Lower lobe of right lung (tissue), 2 donors: ENCODE measurements around the gene WDR45. TPM values are rescaled to one million over a fixed set of nuclear protein-coding genes. Genes with fewer than 3 reads are reported as not detected.
A peak's percentile ranks its signal among the peaks of the same experiment; 100 is the strongest.

Experiments used
- ATAC-seq, 2 donors: fragments of 200-7000 bp; cut with Tn5 transposase; one replicate each; pipeline ENCODE4 v1.9.1; 2020 to 2022; ENCODE audit warnings: mild to moderate bottlenecking in 2 of 2, moderate library complexity in 2 of 2
- DNase-seq: peaks from one replicate; pipeline ENCODE4 v3.0.0-alpha.2; 2020
- H3K27ac ChIP-seq: fragments of 200-600 bp; one replicate; pipeline ENCODE4 v1.8.0; 2022
- H3K27me3 ChIP-seq: fragments of 200-600 bp; one replicate; pipeline ENCODE4 v1.8.0; 2022; ENCODE audit warnings: low read depth
- H3K36me3 ChIP-seq: fragments of 200-600 bp; one replicate; pipeline ENCODE4 v1.8.0; 2022; ENCODE audit warnings: mild to moderate bottlenecking
- H3K4me1 ChIP-seq: fragments of 200-600 bp; one replicate; pipeline ENCODE4 v1.8.0; 2022
- H3K4me3 ChIP-seq: fragments of 200-600 bp; one replicate; pipeline ENCODE4 v1.8.0; 2022; ENCODE audit warnings: mild to moderate bottlenecking
- H3K9me3 ChIP-seq: fragments of 200-600 bp; one replicate; pipeline ENCODE4 v1.8.0; 2022
- intact Hi-C: fragments of 100-400 bp; cut with DNase I; formaldehyde crosslinking; loops from one replicate; pipeline ENCODE4 v1.11.0; 2022
- total RNA-seq: library from RNA; stranded (reverse); fragmentation: NEBNext Ultra II Directional; extraction: Animal tissue kit (Norgen Biotek cat#: 25700); gene quantifications from one replicate; pipeline ENCODE4 v1.2.1, GENCODE V29; 2021
- TF ChIP-seq, protein P1 (sequence below): fragments of 200-600 bp; IDR thresholded peaks from one replicate; pipeline ENCODE4 v1.8.0; 2022; ENCODE audit warnings: antibody characterized with exemption, mild to moderate bottlenecking
- donor health status: DM: no; HTN: yes; CAD: no; lungs with severe emphysema.

The WDR45 gene
- total RNA-seq, 1 donor from 2014 or later, result 54.8 TPM

DNA sequence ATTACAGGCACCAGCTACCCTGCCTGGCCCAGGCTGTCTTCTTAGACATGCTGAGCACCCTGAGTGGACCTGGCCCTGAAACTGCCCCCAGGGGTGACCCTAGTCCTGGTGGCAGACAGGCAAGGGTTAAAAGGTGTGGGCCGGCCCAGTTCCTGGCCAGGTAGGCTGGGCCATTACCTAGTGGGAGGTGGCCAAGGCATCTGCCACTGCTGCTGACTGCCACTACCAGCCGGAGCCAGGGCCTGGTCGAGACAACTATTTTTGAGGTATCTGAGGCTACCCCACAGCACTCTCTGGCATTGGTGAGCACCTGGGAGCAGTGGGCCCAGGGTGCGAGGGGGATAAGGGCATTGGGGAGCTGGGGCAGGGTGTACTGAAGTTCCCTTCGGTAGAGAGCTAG lies 20.9 kb downstream of the WDR45 start, which contains the start of gene CCDC120:
Gene CCDC120, plus strand, starts transcription at position 206 of the 400 bp plus-strand sequence. CDS start 3,043 bp downstream, outside the sequence.
- Histone ChIP-seq H3K27ac (peak within 1 kb of the TSS; percentile 62), H3K36me3 (peaks cover 4% of the 10 kb centered on the region), H3K4me3 (peak within 1 kb of the TSS; percentile 45), H3K27me3 (no peaks in the 10 kb centered on the region), H3K9me3 (no peaks in the 10 kb centered on the region), H3K4me1 (no peaks in the 10 kb centered on the region)
- TF ChIP-seq, protein P1, sequence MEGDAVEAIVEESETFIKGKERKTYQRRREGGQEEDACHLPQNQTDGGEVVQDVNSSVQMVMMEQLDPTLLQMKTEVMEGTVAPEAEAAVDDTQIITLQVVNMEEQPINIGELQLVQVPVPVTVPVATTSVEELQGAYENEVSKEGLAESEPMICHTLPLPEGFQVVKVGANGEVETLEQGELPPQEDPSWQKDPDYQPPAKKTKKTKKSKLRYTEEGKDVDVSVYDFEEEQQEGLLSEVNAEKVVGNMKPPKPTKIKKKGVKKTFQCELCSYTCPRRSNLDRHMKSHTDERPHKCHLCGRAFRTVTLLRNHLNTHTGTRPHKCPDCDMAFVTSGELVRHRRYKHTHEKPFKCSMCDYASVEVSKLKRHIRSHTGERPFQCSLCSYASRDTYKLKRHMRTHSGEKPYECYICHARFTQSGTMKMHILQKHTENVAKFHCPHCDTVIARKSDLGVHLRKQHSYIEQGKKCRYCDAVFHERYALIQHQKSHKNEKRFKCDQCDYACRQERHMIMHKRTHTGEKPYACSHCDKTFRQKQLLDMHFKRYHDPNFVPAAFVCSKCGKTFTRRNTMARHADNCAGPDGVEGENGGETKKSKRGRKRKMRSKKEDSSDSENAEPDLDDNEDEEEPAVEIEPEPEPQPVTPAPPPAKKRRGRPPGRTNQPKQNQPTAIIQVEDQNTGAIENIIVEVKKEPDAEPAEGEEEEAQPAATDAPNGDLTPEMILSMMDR, result no peak
- DNase-seq (peak; percentile 51), ATAC-seq (peak; percentile 90 to 91)
- intact Hi-C loops, result no loop called here

DNA sequence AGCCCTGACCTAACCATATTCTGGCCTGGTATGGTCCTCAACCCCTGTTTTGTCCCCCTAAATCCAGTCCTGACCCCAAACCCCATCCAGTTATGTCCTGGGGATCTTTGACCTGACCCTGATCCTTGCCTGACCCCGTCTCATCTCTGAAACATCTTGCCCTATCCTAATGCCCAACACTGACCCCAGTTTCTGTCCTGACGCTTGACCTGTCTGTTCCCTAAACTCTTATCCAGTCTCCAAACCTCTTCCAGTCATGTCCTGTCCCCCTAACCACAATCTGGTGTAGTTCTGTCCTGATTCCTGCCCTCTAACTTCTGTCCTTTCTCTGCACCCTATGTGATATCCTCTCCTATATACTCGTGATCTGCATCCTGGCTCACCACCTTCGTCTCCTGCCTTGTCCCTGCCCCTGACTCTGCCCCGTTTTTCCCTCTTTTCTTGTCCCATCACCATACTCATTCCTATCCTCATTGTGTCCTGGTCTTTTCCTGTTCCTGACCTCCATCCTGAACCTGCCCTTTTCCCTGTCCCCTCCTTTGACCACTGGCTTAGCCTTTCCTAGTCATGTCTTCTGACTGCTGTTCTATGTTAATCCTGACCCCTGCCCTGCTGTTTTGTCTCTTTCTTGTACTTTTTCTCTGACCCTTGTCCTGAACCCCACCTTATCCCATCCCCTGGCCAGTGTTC lies 25.5 kb downstream of the WDR45 start:
- DNase-seq (no peak), ATAC-seq (no peak)
- TF ChIP-seq, protein P1, result no peak
- intact Hi-C loops, result no loop called here
- Histone ChIP-seq H3K4me1 (no peaks in the 10 kb centered on the region), H3K27me3 (no peaks in the 10 kb centered on the region), H3K27ac (peak overlapping the region; percentile 86), H3K4me3 (peak overlapping the region; percentile 60), H3K9me3 (no peaks in the 10 kb centered on the region), H3K36me3 (no peaks in the 10 kb centered on the region)

DNA sequence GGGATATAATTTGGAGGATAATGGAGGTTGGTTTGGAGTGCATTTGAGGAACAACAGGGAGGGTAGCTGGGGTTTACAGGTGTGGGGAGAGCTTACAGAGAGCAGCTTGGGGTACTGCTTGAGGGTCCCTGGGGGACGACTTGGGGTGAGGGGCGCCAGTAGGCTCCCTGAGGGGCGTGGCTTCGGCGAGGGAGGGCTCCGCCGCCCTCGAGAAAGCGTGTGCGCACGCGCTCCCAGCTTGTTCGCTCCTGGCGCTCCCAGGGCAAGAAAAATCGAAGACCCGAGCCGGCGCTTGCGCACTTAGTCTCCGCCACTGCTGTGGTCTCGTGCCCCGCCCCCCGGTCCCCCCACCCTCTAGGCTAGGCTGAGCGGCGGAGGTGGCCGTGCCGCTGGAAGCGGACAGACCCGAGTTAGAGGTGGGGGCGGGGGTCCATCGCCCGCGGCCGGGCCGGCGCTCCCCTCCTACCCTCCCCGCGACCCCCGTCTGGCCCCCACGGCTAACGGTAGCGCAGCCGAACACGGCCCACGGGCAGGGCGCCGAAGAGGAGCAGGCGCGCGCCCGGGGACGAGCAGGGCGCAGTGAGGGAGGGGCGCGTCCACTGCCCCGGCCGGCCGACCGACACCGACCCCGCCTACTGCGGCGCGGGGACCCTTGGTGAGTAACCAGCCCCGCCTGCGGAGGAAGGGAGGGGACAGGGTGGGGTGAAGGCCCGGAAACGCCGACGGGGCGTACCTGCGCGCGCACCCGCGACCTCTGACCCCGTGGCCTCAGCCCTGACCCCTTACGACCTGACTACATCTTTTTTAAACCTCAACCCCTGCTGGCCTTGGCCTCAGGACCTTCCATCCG lies 26.2 kb downstream of the WDR45 start:
- DNase-seq, result peak; percentile 75
- ATAC-seq, result peak; percentile 89 to 92
- intact Hi-C loops, result no loop called here
- TF ChIP-seq, protein P1, result no peak
- Histone ChIP-seq H3K27me3 (no peaks in the 10 kb centered on the region), H3K27ac (peak overlapping the region; percentile 86), H3K4me1 (no peaks in the 10 kb centered on the region), H3K4me3 (peak overlapping the region; percentile 60), H3K9me3 (no peaks in the 10 kb centered on the region), H3K36me3 (no peaks in the 10 kb centered on the region)

DNA sequence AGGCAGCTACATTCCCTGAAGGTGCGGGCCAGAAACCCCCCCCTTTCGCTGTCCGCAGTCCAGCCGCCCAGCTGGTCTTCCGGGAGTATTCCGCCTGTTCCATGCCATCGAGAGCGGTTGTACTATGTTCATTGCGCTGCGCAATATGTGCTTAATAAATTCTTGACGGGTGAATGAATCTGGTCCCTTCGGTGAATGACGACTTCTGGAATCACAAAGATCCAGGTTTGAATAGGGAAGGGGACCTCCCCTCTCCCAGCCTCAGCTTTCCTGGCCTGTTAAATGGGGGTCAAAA lies 35.8 kb downstream of the WDR45 start:
- peak overlapping the region; percentile 76 for H3K27ac ChIP-seq
- peak overlapping the region; percentile 32 for H3K4me3 ChIP-seq
- peaks cover 7% of the 10 kb centered on the region for H3K36me3 ChIP-seq
- no peak for DNase-seq
- H3K4me1 ChIP-seq, result peaks cover 19% of the 10 kb centered on the region
- H3K27me3 ChIP-seq, result no peaks in the 10 kb centered on the region
- no peaks in the 10 kb centered on the region for H3K9me3 ChIP-seq
- TF ChIP-seq, protein P1, result no peak
- intact Hi-C loops, result no loop called here
- ATAC-seq, result no peak

DNA sequence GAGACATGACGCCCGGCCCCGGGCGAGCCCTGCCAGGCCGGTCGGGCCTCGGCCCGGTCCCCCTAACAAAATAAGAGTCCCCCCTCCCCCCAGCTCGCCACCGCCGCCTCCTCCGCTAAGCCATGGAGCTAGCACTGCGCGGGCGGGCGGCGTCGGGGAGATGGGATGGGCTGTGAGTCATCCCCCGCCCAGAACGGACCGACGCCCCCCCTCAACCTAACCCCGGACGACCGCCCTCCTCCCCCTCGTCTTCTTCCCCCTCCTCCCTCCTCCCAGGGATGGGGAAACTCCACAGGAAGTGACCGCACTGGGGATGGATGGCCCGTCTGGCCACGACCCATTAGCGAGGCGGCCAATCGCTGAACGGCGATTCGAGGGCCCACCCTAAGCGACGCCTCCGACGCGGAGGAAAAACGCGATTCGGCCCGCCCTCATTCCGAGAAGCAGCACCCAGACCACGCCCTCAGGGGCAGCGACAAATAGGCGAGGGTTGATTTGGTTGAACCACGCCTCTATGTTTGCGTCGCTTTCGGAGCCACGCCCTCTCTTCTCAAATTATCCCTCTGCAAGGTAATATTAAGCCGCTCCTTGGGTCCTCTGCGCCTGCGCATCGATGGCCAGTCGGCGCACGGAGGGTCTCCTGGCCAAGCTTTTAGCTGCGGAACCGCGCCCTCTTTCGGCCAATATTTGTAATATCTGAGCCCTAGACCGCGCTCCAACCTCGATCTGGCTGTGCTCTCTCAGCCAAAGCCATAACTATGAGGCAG lies 36.3 kb downstream of the WDR45 start, which contains the start of gene TFE3:
Gene TFE3, minus strand, starts transcription at position 138 of the 767 bp plus-strand sequence. Its CDS starts 131 bp downstream, at position 7.
- H3K4me3 ChIP-seq, result peak within 1 kb of the TSS; percentile 72
- H3K36me3 ChIP-seq, result peaks cover 12% of the 10 kb centered on the region
- H3K9me3 ChIP-seq, result no peaks in the 10 kb centered on the region
- H3K27ac ChIP-seq, result peak within 1 kb of the TSS; percentile 96
- DNase-seq, result peak; percentile 99
- intact Hi-C loops, result no loop called here
- H3K27me3 ChIP-seq, result no peaks in the 10 kb centered on the region
- peak; percentile 92 to 95 for ATAC-seq
- peaks cover 24% of the 10 kb centered on the region for H3K4me1 ChIP-seq
- TF ChIP-seq, protein P1, result peak; percentile 55
